GM12801 (cell line): ENCODE data around the gene PLD6.

Experiments
- CTCF ChIP-seq: IDR thresholded peaks from one replicate; pipeline ENCODE4 v1.5.1; 2011; ENCODE audit warnings: control low read depth; ENCODE audit not compliant: insufficient read length; ENCODE audit errors: extremely low read depth

Gene PLD6

GRCh38 chr17:17170346-17170985 is 35.7 kb downstream of the PLD6 start:
- no peak for TF ChIP-seq CTCF

- no peak for TF ChIP-seq CTCF
Observed at GRCh38 chr17:17169396-17169795, 36.7 kb downstream of the PLD6 start.

GRCh38 chr17:17168401-17168800 is 37.7 kb downstream of the PLD6 start:
- TF ChIP-seq CTCF: no peak

GRCh38 chr17:17167986-17168385 is 38.1 kb downstream of the PLD6 start:
- TF ChIP-seq CTCF: no peak

GRCh38 chr17:17167356-17167755 is 38.8 kb downstream of the PLD6 start:
- TF ChIP-seq CTCF: no peak

GRCh38 chr17:17166446-17166845 is 39.7 kb downstream of the PLD6 start:
- TF ChIP-seq CTCF: no peak

- TF ChIP-seq CTCF: no peak
Observed at GRCh38 chr17:17165666-17166308, 40.3 kb downstream of the PLD6 start.
